ENCODE results near the gene LCNL1.
"Not testable (repeated sequence)": the region's sequence is repeated elsewhere in the genome, so short reads cannot be mapped to it uniquely, and the experiment has no call there.

LCNL1 gene

GRCh38 chr9:136991993-136992818 is 9.4 kb downstream of the LCNL1 start, which contains the start of gene PAXX:
Gene PAXX, plus strand, starts transcription at chr9:136992422. Its CDS starts 22 bp downstream, at chr9:136992444.
- DNase-seq (ENCODE audit: extremely low read depth in 1 of 2, low read depth in 1 of 2) = peak; percentile 71 to 93

GRCh38 chr9:136992819-136993369 is 10.1 kb downstream of the LCNL1 start:
- no peak for DNase-seq (ENCODE audit: extremely low read depth in 1 of 2, low read depth in 1 of 2)

DNA sequence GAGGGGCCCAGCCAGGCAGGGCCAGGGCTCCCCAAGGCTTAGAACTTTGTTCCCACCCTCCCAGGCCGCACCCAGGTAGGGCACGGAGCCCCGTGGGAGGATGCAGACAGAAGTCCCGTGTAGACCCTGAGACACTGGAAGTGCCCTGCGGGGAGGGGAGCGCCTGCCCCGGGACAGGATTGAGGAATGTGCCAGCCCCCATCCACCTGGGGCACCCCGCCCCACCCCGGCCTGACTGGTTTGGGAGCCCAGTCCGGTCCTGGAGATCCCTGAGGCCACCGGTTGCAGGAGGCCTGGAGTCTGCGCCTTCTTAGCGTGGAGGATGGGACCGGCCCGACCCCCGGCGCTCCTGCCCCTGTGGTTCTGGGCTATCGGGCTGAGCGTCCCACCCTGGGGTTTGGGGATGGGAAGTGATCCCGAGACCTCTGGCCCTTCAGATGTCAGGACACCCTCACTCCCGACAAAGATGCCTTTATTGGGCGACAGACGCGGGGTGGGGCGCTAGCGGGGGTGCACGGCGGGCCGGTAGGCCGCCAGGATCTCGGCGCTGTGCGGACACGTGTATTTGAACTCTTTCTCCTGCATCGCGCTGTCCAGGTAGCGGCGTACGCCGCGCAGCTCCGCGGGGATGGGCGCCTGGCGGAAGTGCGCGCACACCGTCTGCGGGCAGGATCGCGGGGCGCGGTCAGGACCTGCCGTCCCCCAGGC is 11.5 kb downstream of the LCNL1 start:
- DNase-seq (ENCODE audit: extremely low read depth in 1 of 2, low read depth in 1 of 2) = no peak

DNA sequence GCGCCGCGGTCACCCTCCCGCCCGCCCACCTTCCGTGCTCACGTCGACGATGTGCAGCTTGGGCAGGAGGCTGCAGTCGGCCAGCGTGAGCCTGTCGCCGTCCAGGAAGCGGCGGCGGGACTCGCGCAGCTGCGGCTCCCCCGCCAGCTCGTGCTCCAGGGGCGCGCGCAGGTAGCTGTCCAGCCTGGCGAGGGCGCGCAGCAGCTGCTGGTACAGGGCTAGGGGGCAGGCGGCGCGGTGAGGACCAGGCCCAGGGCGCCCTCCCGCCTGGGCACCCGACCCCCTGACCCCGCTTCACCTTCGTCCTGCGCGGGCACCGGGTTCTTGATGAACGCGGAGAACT is 12.1 kb downstream of the LCNL1 start:
- DNase-seq (ENCODE audit: extremely low read depth in 1 of 2, low read depth in 1 of 2) = no peak

- DNase-seq (ENCODE audit: extremely low read depth in 1 of 2, low read depth in 1 of 2) = no peak
Observed at GRCh38 chr9:136995362-136995761, 12.6 kb downstream of the LCNL1 start.

DNA sequence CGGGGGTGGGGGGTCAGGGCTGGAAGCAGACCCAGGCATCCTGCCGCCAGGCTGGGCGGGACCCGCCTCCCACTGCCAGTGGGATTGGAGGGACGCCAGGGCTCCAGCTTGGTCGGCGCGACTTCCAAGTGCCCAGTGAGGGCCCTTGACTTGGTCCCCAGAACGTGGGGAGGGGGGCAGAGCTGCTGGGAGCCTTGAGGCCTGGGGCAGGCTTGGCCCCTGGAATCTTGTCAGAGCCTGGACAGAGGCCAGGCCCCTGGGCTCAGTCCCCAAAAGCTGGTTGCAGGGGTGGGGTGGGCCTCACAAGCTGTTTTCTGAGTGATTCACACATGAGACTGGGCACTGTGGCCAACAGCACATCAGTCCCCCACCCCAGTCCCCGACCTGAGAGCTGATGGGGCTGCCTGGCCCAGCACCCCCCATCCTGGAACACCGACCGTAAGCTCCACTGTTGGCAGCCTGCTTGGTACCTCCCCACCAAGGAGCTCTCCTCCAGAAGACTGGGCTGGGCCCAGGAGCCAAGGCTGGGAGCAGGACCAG is 13.0 kb downstream of the LCNL1 start:
- no peak for DNase-seq (ENCODE audit: extremely low read depth in 1 of 2, low read depth in 1 of 2)

- DNase-seq (ENCODE audit: extremely low read depth in 1 of 2, low read depth in 1 of 2) = peak; percentile 17 to 40
Observed at GRCh38 chr9:136996361-136997292, 13.8 kb downstream of the LCNL1 start, which contains the start of gene CLIC3. Gene CLIC3, minus strand, starts transcription at chr9:136996568. Its CDS starts 25 bp downstream, at chr9:136996543.

DNA sequence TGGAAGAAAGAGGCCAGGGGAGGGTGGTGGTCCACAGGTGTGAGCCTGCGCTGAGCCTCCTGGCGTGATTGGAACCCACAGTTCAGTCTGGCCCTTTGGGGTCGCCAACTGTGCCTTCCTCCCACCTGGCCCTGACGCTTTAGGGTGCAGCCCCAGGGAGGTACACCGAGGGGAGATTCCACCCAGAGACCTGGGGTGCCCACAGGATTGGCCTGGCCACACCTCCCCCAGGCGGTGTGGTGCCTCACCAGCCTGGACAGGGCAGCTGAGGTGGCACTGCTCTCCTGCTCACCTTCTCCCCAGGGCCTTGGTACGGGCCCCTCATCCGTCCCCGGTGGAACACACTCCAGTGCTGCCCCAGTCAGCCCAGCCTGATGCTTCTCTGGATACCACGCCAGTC is 14.6 kb downstream of the LCNL1 start:
- no peak for DNase-seq (ENCODE audit: extremely low read depth in 1 of 2, low read depth in 1 of 2)

DNA sequence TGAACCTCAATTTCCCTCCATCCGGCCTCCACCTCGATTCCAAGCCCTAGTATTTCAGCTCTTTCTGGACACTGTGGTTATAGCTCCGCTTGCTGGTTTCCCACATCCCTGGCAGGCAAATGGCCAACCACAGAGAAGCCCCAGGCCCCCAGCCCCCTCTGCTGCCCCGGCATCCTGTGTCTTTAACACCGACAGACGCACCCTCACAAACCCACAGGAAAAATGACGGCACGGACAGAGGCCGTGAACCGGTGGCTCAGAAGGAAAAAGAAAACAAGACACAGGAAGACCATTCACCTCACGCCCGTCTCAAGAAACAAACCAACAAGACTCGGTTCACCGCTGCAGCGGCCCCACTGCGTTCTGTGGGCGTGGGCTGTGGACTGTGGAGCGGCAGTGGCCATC is 15.0 kb downstream of the LCNL1 start:
- DNase-seq (ENCODE audit: extremely low read depth in 1 of 2, low read depth in 1 of 2) = no peak

- no peak for DNase-seq (ENCODE audit: extremely low read depth in 1 of 2, low read depth in 1 of 2)
Observed at GRCh38 chr9:137000177-137000930, 17.6 kb downstream of the LCNL1 start.

- DNase-seq (ENCODE audit: extremely low read depth in 1 of 2, low read depth in 1 of 2) = no peak
Observed at GRCh38 chr9:137001857-137002645, 19.3 kb downstream of the LCNL1 start.

DNA sequence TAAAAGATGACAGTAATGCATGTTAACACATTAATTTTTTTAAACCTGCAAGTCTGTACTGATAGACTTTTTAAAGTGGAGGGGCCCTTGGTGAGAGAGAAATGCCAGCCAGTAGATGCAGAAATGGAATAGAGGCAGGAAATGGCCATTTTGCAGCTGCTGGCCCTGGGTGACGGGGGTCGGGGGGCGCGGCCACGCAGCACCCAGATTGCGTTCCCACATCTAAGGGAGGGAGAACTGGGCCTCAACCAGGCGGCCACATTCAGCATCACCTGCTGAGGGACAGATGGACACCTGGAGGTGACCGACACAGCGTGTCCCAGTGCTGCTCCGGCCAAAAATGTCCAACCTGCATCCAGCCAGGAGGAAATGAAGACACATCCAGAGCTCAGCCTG is 19.9 kb downstream of the LCNL1 start:
- no peak for DNase-seq (ENCODE audit: extremely low read depth in 1 of 2, low read depth in 1 of 2)

GRCh38 chr9:137004285-137004684 is 21.5 kb downstream of the LCNL1 start:
- not testable (repeated sequence) for DNase-seq (ENCODE audit: extremely low read depth in 1 of 2, low read depth in 1 of 2)

DNA sequence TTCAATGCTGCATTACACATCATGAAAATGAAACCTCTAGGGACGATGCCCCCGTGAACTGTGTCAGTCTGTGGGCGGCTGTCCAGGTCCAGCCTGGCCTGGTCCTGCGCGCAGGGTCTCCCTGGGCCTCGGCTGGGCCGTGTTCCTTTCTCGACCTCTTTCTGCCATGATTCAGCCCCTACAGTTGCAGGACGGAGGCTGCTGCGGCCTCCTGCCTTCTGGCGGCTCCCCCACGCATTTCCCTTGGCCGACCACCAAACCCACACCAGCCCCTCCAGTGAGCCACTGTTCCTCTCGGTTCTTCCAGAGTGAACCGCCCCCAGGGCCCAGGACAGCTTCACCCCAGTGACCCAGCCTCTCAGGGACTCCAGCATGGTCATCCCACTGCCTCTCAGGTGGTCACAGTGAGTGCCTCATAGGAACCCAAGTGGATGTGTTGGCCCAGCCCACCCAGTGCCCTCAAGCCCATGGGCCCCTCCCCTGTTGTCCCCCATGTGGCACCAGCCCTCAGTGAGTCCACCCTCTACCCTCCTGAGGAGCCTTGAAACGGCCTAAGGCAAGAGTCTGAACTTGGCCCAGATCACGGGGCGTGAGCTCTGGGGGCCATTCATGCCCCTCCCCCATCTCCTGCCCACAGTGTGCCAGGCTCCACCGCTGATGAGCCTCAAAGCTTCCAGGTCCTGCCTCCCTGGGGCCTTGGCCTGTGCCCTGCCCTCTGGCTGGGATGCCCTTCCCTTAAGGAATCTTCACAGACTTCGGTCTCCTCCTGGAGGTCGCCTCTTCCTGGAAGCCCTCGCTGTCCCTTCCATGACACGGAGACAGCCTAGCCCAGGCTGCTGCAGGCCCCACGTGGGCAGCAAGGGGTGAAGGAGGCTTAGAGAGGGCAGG is 23.6 kb downstream of the LCNL1 start:
- no peak for DNase-seq (ENCODE audit: extremely low read depth in 1 of 2, low read depth in 1 of 2)

GRCh38 chr9:137007108-137007815 is 24.5 kb downstream of the LCNL1 start:
- DNase-seq (ENCODE audit: extremely low read depth in 1 of 2, low read depth in 1 of 2) = no peak

DNA sequence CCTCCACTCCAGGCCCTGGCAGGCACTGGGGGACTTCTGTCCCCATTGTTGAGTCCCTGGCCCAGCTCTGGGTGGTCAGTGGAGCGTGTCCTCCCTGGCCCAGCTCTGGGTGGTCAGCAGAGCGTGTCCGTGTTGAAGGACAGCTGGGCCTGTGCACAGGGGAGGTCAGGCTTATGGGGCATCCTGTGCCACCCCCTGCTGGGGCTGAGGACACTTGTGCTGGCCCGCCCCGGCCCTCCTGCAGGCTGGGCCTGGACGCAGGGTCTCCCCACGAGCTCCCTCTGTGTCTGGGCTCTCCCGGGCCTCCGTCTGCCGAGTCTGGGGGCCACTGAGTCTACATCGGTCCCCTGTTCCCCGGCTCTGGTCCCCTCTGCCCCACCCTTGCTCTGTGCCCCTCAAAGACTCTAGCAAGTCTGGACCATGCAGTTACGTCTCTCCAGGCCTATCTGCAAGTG is 25.1 kb downstream of the LCNL1 start:
- no peak for DNase-seq (ENCODE audit: extremely low read depth in 1 of 2, low read depth in 1 of 2)

DNA sequence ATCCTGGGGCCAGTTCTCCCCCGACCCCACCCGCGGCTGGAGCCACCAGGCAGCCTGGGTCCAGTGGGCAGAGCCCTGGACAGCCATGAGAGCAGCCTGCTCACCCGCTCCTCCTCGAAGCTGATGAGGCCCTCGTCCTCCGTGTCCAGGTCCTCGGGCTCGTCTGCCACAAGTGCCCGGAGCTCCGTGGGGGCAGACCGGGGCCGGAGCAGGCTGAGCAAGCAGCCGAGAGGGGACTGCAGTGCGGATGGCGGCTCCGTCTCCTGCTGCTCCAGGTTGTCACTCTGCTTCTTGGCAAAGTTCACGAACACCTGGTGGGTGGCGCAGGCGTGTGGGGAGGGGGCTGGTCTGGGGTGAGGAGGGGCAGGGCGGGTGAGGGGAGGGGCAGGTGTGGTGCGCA is 25.5 kb downstream of the LCNL1 start:
- no peak for DNase-seq (ENCODE audit: extremely low read depth in 1 of 2, low read depth in 1 of 2)

Measured in activated CD8-positive, alpha-beta memory T cell treated with anti-CD3 and anti-CD28 coated beads for 1 hour (primary cell).